ENCODE data around the gene SEMG1.

DNA sequence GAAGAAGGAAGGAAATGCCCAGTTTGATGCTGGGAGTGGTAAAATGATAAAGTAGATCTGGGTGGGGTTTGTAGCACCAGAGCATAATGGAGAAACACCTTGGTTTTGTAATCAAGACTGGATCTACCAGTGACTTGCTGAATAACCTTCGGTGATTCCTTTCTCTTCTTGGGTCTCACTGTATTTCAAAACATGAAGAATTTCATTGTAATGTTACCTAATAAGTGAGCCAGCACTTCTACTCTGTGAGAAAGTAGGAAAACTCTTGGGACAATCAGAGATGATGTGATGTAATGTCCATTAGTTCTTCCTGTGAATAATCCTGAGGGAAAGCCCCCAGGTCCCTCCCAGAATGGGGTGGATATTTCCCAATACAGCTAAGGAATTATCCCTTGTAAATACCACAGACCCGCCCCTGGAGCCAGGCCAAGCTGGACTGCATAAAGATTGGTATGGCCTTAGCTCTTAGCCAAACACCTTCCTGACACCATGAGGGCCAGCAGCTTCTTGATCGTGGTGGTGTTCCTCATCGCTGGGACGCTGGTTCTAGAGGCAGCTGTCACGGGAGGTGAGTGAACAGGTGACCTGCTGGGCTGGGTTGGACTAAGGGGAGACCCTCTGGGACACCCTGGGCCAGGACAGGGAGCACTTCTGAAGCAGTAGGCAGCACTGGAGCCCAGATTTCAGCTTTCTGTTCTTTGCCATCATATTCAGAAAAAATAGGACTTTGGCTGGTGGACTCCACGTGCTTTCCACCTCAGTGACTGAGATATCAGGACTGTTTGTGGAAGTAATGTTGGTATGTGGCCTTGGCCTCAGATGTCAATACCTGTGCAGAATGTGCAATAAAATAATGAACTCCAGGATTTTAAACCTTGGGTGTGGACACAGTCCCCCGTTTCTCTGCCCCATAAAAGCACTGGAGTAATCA lies 32.1 kb upstream of the SEMG1 start, which contains the start of gene PI3:
- TF ChIP-seq CTCF (IDR thresholded peaks at IDR 0.05) (no peak), POLR2A (IDR thresholded peaks at IDR 0.05) (peak; percentile 42)
